ENCODE measurements around the gene BMS1. TPM values are rescaled to one million over a fixed set of nuclear protein-coding genes. Genes with fewer than 3 reads are reported as not detected.

The BMS1 gene
- total and polyA plus RNA-seq, 8 donors, result 1.8 to 33.9 (median 6.7) TPM

DNA sequence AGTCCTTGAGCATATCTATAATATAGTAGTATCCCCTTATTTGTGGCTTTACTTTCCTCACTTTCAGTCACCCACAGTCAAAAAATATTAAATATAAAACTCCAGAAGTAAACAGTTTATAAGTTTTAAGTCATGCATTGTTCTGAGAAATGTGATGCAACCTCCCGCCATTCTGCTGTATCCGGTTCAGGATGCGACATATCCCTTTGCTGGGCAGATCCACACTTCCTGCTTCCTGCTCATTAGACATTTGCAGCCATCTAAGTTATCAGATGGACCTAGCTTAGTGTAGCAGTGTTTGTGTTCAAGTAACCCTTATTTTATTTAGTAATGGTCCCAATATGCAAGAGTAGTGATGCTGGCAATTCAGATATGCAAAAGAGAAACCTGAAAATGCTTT, 38.9 kb upstream of the BMS1 start:
- Histone ChIP-seq H3K4me1 (no peaks in the 10 kb centered on the region), H3K4me3 (no peak overlapping the region), H3K27me3 (peaks cover 0 to 28% (median 5%) of the 10 kb centered on the region in 3 donors), H3K9me3 (peaks cover 0 to 21% (median 17%) of the 10 kb centered on the region in 4 donors), H3K27ac (no peak overlapping the region), H3K36me3 (no peaks in the 10 kb centered on the region)
- TF ChIP-seq POLR2AphosphoS5 (IDR thresholded peaks at IDR 0.05), result no peak
- intact Hi-C loops (cut with DNase I; ENCODE audit: low total_unique reads), result no loop called here
- no peak for DNase-seq
- 83 to 90% (median 84%) methylated on average over 3 of the region's 3 CpGs for WGBS, 5 donors

DNA sequence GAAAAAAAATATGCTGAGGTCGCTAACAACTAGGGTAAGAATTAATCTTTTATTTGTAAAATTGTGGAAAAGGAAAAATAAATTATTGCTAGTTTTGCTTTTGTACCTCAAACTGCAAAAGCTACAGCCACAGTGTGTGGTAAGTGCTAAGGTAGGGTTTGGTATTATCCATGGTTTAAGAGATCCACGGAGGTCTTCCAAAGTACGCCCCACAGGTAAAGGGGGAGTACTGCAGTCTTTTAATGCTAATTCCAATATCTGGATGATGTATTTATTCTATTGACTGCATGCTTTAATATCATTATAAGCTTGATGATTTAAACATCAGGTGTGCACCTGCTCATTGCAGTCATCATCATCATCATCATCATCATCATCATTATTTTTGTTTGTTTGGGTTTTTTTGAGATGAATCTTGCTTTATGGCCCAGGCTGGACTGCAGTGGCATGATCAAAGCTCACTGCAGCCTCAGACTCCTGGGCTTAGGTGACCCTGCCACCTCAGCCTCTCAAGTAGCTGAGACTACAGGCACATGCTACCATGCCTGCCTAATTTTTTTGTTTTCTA, 38.4 kb upstream of the BMS1 start:
- 47 to 69% (median 59%) methylated on average over 3 of the region's 3 CpGs for WGBS, 5 donors
- no peak overlapping the region for H3K4me3 ChIP-seq
- TF ChIP-seq EP300 (IDR thresholded peaks at IDR 0.05), result no peak

DNA sequence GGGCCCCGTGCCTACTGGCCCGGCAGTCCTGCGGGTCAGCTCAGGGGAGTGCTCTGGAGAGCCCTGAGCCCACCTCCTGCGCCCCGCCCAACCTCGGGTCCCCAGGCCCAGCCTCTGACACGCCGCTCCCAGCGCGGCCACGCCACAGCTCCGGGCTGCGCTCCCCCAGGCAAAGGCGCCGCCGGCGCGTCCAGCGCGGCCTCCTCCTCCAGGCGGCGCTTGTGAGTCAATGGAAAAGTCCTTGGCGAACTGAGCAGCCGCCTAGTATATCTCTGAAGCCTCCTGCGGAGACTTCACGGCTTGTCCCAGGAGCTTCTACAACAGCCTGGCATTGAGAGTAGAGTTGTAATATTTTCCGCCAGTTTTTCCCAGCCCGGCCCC, 29.5 kb upstream of the BMS1 start:
- TF ChIP-seq, protein P1, sequence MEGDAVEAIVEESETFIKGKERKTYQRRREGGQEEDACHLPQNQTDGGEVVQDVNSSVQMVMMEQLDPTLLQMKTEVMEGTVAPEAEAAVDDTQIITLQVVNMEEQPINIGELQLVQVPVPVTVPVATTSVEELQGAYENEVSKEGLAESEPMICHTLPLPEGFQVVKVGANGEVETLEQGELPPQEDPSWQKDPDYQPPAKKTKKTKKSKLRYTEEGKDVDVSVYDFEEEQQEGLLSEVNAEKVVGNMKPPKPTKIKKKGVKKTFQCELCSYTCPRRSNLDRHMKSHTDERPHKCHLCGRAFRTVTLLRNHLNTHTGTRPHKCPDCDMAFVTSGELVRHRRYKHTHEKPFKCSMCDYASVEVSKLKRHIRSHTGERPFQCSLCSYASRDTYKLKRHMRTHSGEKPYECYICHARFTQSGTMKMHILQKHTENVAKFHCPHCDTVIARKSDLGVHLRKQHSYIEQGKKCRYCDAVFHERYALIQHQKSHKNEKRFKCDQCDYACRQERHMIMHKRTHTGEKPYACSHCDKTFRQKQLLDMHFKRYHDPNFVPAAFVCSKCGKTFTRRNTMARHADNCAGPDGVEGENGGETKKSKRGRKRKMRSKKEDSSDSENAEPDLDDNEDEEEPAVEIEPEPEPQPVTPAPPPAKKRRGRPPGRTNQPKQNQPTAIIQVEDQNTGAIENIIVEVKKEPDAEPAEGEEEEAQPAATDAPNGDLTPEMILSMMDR (IDR thresholded peaks at IDR 0.05), result peak in 5 of 7 experiments; percentile 50 to 83 (median 76)
- TF ChIP-seq EP300 (IDR thresholded peaks at IDR 0.05), result no peak
- H3K4me3 ChIP-seq, result peak overlapping the region; percentile 41 to 71 (median 59)
- peaks cover 21 to 36% (median 34%) of the 10 kb centered on the region in 4 donors for H3K4me1 ChIP-seq
- no peaks in the 10 kb centered on the region for H3K36me3 ChIP-seq
- peaks cover 0 to 84% (median 39%) of the 10 kb centered on the region in 3 donors for H3K27me3 ChIP-seq
- no peaks in the 10 kb centered on the region for H3K9me3 ChIP-seq
- peak overlapping the region in 3 of 5 donors; percentile 5 to 54 (median 19) for H3K27ac ChIP-seq
- WGBS, 5 donors, result 1 to 4% (median 2%) methylated on average over 24 to 28 of the region's 28 CpGs
- intact Hi-C loops (cut with DNase I; ENCODE audit: low total_unique reads), result loop anchor here (5.0 kb wide), 1 partner anchor 354 kb away; no protein-coding TSS in a partner anchor
- DNase-seq, result peak; percentile 83 to 90

More for the DNA sequence above, 38.4 kb upstream of the BMS1 start:
- no peak overlapping the region for H3K27ac ChIP-seq
- H3K4me1 ChIP-seq, result no peaks in the 10 kb centered on the region
- no peak for DNase-seq
- H3K27me3 ChIP-seq, result peaks cover 0 to 34% (median 5%) of the 10 kb centered on the region in 3 donors
- intact Hi-C loops (cut with DNase I; ENCODE audit: low total_unique reads), result no loop called here
- no peaks in the 10 kb centered on the region for H3K36me3 ChIP-seq
- peaks cover 0 to 21% (median 17%) of the 10 kb centered on the region in 4 donors for H3K9me3 ChIP-seq

DNA sequence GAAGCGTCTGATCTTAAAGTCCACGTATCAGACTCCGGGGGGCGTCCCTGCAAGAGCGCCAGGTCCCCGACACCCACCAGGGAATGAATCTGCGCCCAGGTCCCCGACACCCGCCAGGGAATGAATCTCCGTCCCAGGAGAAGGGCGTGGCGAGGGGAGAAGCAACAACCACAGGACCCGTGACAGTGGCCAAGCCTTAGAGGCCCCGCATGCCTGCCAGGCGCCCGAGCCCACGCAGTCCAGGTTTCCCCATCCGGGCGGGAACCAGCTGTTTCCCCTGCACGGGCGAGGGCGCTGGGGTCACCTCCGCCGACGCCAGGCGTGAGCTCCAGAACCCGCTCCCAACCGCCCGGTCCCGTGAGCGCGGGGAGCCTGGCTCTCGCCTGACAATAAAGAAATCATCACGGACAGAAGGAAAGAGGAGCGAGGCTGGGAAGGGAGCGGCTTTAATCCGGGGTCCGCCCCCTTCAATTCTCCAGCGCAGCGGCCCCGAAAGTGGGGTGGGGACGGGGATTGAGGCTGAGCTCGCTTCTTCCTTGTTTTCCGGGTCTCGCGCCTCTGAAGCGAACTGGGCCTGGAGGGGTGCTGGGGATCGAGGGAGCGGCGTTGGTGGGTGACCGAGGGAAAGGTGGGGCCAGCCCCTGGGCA, 29.0 kb upstream of the BMS1 start:
- Histone ChIP-seq H3K9me3 (no peaks in the 10 kb centered on the region), H3K4me3 (peak overlapping the region; percentile 41 to 71 (median 59)), H3K4me1 (peaks cover 21 to 36% (median 34%) of the 10 kb centered on the region in 4 donors), H3K27ac (peak overlapping the region in 4 of 5 donors; percentile 19 to 54 (median 30)), H3K36me3 (no peaks in the 10 kb centered on the region), H3K27me3 (peaks cover 0 to 82% (median 39%) of the 10 kb centered on the region in 3 donors)
- TF ChIP-seq, protein P1 (IDR thresholded peaks at IDR 0.05), result no peak
- TF ChIP-seq EP300 (IDR thresholded peaks at IDR 0.05) (no peak), POLR2A (IDR thresholded peaks at IDR 0.05) (no peak), POLR2AphosphoS5 (IDR thresholded peaks at IDR 0.05) (no peak)
- intact Hi-C loops (cut with DNase I; ENCODE audit: low total_unique reads), result loop anchor here (5.0 kb wide), 1 partner anchor 354 kb away; no protein-coding TSS in a partner anchor
- 1 to 3% (median 2%) methylated on average over 30 to 51 of the region's 51 CpGs for whole genome bisulfite sequencing, 5 donors
- DNase-seq, result peak in 1 of 2 donors; percentile 54

DNA sequence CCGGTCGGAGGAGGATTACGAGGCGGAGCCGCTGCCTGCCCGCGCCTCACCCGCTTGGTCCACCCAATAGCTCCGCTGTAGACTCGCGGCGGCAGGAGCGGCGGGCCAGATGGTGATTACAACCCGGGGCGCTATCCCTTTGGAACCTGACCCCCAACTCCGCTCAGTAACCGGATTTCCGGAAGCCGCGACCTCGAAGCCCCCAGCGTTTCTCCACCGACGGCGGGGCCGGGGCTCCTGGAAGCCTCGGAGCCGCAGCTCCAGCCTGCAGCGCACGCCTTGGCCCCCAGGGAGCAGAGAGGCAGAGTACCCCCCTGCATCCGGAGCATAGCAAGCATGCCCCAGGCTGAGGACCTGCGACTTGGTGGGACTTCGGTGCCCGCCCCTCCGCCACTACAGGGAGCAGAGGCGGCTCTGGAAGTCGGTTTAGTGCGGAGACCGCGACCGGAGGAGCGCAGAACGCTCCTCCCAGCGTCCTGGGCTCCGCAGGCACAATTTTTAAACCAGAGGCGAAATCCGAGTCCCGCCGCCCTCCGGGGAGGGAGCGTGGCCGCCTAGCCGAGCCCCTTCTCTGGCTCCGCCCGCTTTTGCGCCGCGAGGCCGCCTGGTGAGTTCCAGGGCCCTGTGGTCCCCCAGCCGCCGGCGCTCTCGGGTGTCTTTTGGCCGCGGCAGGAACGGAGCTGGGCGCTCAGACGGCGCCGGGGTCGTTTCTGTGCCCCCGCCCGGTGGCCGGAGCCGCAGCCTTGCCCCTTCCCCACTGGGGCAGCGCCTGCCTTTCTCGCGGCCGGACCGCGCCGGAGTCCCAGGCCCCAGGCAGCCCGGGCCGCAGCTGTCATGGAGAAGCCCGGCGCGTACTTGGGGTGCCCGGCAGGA, 28.2 kb upstream of the BMS1 start:
- intact Hi-C loops (cut with DNase I; ENCODE audit: low total_unique reads), result loop anchor here (5.0 kb wide), 1 partner anchor 353 kb away; no protein-coding TSS in a partner anchor
- no peaks in the 10 kb centered on the region for H3K9me3 ChIP-seq
- H3K36me3 ChIP-seq, result no peaks in the 10 kb centered on the region
- H3K27ac ChIP-seq, result peak overlapping the region in 3 of 5 donors; percentile 39 to 54 (median 39)
- peaks cover 21 to 36% (median 34%) of the 10 kb centered on the region in 4 donors for H3K4me1 ChIP-seq
- peak in 1 of 2 donors; percentile 70 for DNase-seq
- no peak for TF ChIP-seq POLR2A (IDR thresholded peaks at IDR 0.05)
- no peak for TF ChIP-seq POLR2AphosphoS5 (IDR thresholded peaks at IDR 0.05)
- TF ChIP-seq, protein P1 (IDR thresholded peaks at IDR 0.05), result no peak
- no peak for TF ChIP-seq EP300 (IDR thresholded peaks at IDR 0.05)
- WGBS, 5 donors, result 1 to 5% (median 3%) methylated on average over 21 to 89 of the region's 89 CpGs
- peak overlapping the region; percentile 41 to 71 (median 59) for H3K4me3 ChIP-seq
- peaks cover 0 to 75% (median 39%) of the 10 kb centered on the region in 3 donors for H3K27me3 ChIP-seq

Data from stomach (tissue), 9 donors.